GM12873 (cell line): ENCODE measurements around the gene NELFA.

Source experiments
- TF ChIP-seq, protein P1 (sequence below): IDR thresholded peaks from 2 replicates; pipeline ENCODE4 v1.5.1; 2012; ENCODE audit warnings: low read depth, mild to moderate bottlenecking, moderate library complexity, low read length, control low read depth; ENCODE audit not compliant: insufficient read depth; ENCODE audit errors: missing control alignments

NELFA gene

DNA sequence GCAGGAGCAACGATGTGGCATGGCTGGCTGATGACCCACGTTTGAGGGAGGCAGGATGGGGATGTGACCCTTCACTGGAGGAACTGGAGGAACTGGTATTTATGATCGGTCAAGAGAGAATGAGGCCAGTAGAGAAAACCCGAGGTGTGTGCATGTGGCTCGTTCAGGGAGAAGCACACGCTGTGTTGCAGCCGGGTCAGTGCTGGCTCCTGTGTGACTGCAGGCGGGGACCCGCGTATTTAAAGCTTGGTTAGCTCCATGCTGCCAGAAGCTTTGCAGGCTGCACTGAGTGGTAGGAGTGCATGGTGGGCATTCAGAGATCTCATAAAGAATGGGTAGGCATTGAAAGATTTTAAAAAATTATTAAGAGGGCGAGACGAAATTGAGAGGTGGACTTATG, 52.1 kb downstream of the NELFA start:
- TF ChIP-seq, protein P1, sequence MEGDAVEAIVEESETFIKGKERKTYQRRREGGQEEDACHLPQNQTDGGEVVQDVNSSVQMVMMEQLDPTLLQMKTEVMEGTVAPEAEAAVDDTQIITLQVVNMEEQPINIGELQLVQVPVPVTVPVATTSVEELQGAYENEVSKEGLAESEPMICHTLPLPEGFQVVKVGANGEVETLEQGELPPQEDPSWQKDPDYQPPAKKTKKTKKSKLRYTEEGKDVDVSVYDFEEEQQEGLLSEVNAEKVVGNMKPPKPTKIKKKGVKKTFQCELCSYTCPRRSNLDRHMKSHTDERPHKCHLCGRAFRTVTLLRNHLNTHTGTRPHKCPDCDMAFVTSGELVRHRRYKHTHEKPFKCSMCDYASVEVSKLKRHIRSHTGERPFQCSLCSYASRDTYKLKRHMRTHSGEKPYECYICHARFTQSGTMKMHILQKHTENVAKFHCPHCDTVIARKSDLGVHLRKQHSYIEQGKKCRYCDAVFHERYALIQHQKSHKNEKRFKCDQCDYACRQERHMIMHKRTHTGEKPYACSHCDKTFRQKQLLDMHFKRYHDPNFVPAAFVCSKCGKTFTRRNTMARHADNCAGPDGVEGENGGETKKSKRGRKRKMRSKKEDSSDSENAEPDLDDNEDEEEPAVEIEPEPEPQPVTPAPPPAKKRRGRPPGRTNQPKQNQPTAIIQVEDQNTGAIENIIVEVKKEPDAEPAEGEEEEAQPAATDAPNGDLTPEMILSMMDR: no peak

DNA sequence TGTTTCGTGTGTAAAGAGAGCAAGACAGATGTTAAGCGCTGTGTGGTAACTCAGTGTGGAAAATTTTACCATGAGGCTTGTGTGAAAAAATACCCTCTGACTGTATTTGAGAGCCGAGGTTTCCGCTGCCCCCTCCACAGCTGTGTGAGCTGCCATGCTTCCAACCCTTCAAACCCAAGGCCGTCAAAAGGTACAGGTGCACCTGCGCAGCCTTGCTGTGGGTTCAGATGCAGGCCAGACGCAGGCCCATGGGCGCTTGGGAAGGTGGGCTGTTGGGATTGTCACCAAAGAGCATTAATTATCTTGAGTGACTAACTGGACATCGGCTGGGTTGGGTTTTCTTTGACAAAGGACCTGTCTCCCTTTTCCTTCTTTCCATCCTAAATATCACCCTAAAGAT, 55.4 kb downstream of the NELFA start:
- TF ChIP-seq, protein P1: no peak

DNA sequence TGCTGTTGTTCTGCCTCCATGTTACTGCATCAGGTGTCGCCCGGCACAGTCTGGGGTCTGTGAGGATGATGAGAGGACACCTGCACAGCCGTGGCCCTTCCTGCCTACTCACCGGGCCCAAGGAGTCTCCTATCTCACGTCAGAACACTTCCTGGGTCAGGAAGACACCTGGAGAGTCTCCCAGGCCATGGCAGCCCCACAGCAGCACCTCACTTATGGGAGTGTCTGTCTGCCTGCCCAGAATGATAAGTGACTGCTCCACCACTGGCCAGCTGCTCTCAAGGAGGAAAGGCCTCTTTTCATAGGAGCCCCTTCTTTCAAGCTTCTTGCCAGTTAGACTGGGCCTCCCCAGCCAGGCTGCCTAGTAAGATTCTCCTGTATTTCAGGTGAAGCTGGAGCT, 56.1 kb downstream of the NELFA start:
- TF ChIP-seq, protein P1: no peak

DNA sequence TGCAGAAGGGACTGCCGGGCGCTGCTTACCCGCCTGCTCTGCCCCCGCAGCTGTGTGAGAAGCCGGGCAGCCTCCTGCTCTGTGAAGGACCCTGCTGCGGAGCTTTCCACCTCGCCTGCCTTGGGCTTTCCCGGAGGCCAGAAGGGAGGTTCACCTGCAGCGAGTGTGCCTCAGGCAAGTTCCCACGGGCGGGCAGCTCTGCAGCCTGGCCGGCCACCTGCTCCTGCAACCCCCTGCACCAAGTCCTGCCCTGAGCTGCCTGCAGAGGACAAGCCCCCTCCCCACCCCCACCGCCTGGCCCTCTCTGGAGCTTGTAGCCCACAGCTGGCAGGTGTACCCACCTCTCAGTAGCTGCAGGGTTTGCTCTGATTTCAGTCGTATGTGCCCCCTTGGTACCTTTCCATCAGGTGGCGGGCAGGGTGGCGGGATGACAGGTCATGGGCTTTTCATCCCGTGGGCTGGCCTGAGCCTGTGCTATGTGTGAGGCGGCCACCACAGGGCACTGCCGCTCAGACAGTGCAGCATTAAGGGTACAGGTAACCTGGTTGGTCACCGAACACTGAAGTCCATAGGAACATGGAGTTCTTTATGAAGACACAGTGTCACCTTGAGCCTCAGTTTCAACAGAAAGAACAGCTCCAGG, 56.6 kb downstream of the NELFA start:
- TF ChIP-seq, protein P1: no peak

DNA sequence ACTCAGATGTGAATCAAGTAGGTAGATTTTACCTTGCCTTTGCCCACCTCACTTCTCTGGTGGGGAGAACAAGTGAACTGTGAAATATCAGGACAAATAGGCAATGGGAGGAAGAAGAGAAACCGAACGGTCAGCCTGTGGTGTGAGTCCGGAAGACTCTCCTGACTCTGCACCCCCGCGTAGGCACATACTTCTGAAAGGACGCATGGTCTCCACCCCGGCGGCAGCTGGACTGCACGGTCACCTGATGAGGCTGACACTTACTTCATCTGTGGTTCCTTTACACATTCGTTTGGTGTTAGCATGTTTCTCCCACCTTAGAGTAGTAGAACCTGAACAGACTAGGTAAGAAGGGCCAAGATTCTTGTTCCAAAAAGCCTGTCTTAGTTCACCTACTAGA, 58.4 kb downstream of the NELFA start:
- TF ChIP-seq, protein P1: no peak

DNA sequence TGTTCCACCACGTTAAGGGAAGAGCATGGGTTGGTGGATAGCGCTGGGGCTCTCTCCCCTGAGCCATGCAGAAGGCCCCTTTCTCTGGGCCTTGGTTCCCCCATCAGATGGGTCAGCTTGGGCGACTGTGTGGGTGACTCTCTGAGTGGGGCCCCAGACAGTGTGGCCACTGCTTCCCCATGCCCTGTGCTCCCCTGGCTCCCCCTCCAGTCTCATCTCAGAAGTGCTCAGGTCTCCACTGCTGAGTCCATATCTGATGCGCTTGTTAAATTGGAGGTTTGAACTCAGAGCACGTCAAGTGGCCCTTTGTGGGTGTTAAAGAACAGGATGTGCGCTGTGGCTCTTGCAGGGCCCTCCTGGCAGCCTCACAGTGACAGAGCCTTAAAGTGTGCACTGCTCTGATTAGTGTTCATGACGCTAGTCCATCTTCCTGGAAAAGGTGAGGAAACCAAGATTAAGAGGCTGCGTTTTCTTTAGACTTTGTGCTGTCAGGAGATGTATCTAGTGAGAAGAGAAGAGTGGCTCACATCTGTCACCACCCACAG, 59.8 kb downstream of the NELFA start:
- TF ChIP-seq, protein P1: no peak

DNA sequence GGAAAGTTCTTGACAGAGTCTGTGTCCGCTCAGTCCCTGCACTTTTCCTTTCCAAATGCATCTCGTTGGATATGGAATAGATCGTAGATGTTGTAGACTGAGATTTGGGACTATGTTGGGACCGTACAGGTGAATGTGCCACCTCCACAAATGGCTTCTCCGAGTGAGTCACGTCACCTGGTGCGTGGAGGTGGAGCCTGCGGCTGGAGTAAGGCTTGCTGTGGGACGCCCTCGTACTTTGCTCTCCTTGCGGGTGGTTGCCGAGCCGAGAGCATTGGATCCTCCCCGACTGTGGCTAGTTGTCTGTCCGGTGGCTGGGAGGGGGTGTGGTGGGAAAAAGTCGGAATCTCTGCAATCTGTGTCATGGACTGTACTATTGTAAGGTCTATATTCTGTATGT, 60.5 kb downstream of the NELFA start:
- TF ChIP-seq, protein P1: no peak
